Vagina (tissue), 2 donors: ENCODE measurements around the gene FUBP1.

Source experiments
- POLR2A ChIP-seq, 2 donors: fragments of 450-650 bp; IDR thresholded peaks; one replicate each; pipeline ENCODE4 v1.6.1; 2017; ENCODE audit warnings: antibody characterized with exemption in 2 of 2, mild to moderate bottlenecking in 2 of 2, moderate library complexity in 2 of 2
- TF ChIP-seq, protein P1 (sequence below), 3 experiments: fragments of 450-650 bp in 2 of 3; fragments of 200-600 bp in 1 of 3; sonication (generic) in 1 of 3; IDR thresholded peaks; one replicate each; pipeline ENCODE4 v1.5.1; 2017 to 2019; ENCODE audit warnings: antibody characterized with exemption in 3 of 3, mild to moderate bottlenecking in 2 of 3, moderate library complexity in 2 of 3

DNA sequence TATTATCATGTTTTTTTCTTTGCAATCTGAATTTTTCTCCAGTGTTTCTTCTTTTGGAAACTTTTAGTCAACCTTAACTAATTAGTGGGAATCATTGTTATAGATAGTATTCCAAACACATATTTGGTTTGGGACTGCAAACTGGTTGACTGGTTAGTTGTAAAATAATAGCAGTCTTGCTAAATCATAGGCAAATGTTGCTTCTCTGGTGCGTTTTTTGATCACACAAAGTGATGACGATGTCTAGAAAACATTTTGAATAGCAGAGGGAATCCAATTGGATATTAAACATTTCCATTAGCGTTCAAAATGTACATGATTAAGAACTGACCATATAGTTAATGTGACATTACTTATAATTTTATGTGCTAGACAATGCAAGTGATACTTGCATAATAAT lies 30.4 kb upstream of the FUBP1 start:
- TF ChIP-seq, protein P1, sequence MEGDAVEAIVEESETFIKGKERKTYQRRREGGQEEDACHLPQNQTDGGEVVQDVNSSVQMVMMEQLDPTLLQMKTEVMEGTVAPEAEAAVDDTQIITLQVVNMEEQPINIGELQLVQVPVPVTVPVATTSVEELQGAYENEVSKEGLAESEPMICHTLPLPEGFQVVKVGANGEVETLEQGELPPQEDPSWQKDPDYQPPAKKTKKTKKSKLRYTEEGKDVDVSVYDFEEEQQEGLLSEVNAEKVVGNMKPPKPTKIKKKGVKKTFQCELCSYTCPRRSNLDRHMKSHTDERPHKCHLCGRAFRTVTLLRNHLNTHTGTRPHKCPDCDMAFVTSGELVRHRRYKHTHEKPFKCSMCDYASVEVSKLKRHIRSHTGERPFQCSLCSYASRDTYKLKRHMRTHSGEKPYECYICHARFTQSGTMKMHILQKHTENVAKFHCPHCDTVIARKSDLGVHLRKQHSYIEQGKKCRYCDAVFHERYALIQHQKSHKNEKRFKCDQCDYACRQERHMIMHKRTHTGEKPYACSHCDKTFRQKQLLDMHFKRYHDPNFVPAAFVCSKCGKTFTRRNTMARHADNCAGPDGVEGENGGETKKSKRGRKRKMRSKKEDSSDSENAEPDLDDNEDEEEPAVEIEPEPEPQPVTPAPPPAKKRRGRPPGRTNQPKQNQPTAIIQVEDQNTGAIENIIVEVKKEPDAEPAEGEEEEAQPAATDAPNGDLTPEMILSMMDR (IDR thresholded peaks at IDR 0.05): no peak
- TF ChIP-seq POLR2A (IDR thresholded peaks at IDR 0.05): no peak
